GM18868 (cell line): Measurements from ENCODE around the gene NFIX.

Experiments
- ATAC-seq: cut with Tn5 transposase; IDR thresholded peaks from one replicate; pipeline ENCODE4 v1.9.1; 2021; ENCODE audit warnings: mild to moderate bottlenecking, moderate library complexity; ENCODE audit not compliant: unreplicated experiment

Gene NFIX

GRCh38 chr19:13139633-13140311, 144.5 kb downstream of the NFIX start:
- ATAC-seq: no peak

GRCh38 chr19:13146763-13147563, 151.7 kb downstream of the NFIX start:
- no peak for ATAC-seq
